ENCODE results near the gene TNFSF13.

TNFSF13 gene

DNA sequence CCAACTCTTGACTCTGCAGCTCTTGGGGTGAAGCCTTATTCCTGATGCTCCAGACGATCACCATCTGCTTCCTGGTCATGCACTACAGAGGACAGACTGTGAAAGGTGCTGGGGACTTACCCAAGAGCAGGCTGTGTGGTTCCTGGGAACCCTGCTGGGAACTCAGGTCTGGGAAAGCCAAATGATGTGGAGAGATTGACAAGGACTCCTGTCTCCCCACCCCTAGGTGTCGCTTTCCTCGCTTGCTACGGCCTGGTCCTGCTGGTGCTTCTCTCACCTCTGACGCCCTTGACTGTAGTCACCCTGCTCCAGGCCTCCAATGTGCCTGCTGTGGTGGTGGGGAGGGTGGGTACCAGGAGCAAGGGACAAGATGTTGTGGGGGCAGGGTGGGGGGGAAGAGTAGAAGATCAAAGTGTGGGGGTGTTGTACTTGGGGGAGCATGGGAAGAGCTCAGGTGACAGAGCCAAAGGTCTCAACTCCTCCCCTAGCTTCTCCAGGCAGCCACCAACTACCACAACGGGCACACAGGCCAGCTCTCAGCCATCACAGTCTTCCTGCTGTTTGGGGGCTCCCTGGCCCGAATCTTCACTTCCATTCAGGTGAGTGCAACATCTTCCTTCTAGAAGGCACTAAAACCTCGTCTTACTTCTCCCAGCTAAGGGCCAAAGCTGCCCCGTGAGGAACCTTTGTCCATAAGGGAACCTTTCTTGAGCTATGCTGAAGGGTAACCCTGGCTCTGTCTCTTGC is 28.3 kb downstream of the TNFSF13 start:
- H3K4me1 ChIP-seq (ENCODE audit: control insufficient read depth, low read length), result peaks cover 30% of the 10 kb centered on the region
- peaks cover 42% of the 10 kb centered on the region for H3K79me2 ChIP-seq (ENCODE audit: control insufficient read depth, low read length)
- H3K9me2 ChIP-seq (replicated peaks; ENCODE audit: control insufficient read depth, low read length), result no peaks in the 10 kb centered on the region
- peaks cover 75% of the 10 kb centered on the region for H3K36me3 ChIP-seq (ENCODE audit: control insufficient read depth, low read length)
- H3K4me3 ChIP-seq (ENCODE audit: low read length), result no peak overlapping the region
- no peak overlapping the region for H3K27ac ChIP-seq (ENCODE audit: low read depth, low read length)
- no peaks in the 10 kb centered on the region for H3K27me3 ChIP-seq (ENCODE audit: control insufficient read depth, low read length)
- peaks cover 3% of the 10 kb centered on the region; the same call in 1 of the 2 replicates for H3F3A ChIP-seq (ENCODE audit: control insufficient read depth, insufficient read depth)
- no peaks in the 10 kb centered on the region for H4K20me1 ChIP-seq (ENCODE audit: control insufficient read depth, insufficient read depth, low read depth, low read length)
- no peaks in the 10 kb centered on the region for H3K9me3 ChIP-seq (ENCODE audit: control insufficient read depth, insufficient read depth, low read length)
- no peak overlapping the region for H3K4me2 ChIP-seq (ENCODE audit: low read length)
- TF ChIP-seq, protein P1, sequence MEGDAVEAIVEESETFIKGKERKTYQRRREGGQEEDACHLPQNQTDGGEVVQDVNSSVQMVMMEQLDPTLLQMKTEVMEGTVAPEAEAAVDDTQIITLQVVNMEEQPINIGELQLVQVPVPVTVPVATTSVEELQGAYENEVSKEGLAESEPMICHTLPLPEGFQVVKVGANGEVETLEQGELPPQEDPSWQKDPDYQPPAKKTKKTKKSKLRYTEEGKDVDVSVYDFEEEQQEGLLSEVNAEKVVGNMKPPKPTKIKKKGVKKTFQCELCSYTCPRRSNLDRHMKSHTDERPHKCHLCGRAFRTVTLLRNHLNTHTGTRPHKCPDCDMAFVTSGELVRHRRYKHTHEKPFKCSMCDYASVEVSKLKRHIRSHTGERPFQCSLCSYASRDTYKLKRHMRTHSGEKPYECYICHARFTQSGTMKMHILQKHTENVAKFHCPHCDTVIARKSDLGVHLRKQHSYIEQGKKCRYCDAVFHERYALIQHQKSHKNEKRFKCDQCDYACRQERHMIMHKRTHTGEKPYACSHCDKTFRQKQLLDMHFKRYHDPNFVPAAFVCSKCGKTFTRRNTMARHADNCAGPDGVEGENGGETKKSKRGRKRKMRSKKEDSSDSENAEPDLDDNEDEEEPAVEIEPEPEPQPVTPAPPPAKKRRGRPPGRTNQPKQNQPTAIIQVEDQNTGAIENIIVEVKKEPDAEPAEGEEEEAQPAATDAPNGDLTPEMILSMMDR (IDR thresholded peaks at IDR 0.05; ENCODE audit: low read depth, low read length, poor library complexity, severe bottlenecking), result no peak
- no peak for TF ChIP-seq EZH2phosphoT487 (IDR thresholded peaks at IDR 0.05; ENCODE audit: borderline replicate concordance, low read length)

DNA sequence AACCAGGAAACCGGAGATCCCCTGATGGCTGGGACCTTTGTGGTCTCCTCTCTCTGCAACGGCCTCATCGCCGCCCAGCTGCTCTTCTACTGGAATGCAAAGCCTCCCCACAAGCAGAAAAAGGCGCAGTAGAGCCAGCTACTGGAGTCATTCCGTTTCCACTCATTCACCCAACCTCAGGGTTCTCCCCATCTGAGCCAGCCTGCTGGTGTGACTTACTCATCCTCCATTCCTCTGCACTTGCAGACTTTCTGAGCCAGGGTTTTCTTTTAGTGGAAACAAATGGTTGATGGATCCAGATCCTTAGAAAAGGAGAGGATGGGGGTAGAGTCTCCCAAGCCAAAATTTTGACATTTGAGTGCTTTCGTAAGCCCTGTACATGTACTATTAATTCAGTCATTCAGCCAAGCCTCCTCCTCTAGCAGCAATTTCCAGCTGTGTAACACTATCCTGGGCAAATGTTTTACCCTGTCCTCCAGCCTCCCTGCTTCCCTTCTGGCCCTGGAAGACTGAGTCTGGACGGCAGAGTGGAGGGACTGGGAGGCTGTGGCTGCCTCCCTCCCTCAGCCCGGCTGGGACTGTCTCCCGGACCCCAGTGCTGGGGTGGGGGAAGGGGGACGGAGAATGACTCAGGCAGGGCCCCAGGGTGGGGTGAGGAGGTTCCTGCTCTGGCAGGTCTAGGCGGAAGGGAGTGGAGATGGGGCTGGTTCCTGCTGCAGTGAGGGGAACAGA is 29.0 kb downstream of the TNFSF13 start:
- Histone ChIP-seq H3K27me3 (ENCODE audit: control insufficient read depth, low read length) (no peaks in the 10 kb centered on the region), H3K4me2 (ENCODE audit: low read length) (no peak overlapping the region), H3K9me3 (ENCODE audit: control insufficient read depth, insufficient read depth, low read length) (no peaks in the 10 kb centered on the region), H3K9me2 (replicated peaks; ENCODE audit: control insufficient read depth, low read length) (no peaks in the 10 kb centered on the region), H3K79me2 (ENCODE audit: control insufficient read depth, low read length) (peaks cover 36% of the 10 kb centered on the region), H4K20me1 (ENCODE audit: control insufficient read depth, insufficient read depth, low read depth, low read length) (no peaks in the 10 kb centered on the region), H3K36me3 (ENCODE audit: control insufficient read depth, low read length) (peaks cover 77% of the 10 kb centered on the region), H3K27ac (ENCODE audit: low read depth, low read length) (no peak overlapping the region), H3F3A (ENCODE audit: control insufficient read depth, insufficient read depth) (peaks cover 3% of the 10 kb centered on the region; the same call in 1 of the 2 replicates), H3K4me3 (ENCODE audit: low read length) (no peak overlapping the region), H3K4me1 (ENCODE audit: control insufficient read depth, low read length) (peaks cover 23% of the 10 kb centered on the region)
- no peak for TF ChIP-seq EZH2phosphoT487 (IDR thresholded peaks at IDR 0.05; ENCODE audit: borderline replicate concordance, low read length)
- TF ChIP-seq, protein P1 (IDR thresholded peaks at IDR 0.05; ENCODE audit: low read depth, low read length, poor library complexity, severe bottlenecking), result no peak

DNA sequence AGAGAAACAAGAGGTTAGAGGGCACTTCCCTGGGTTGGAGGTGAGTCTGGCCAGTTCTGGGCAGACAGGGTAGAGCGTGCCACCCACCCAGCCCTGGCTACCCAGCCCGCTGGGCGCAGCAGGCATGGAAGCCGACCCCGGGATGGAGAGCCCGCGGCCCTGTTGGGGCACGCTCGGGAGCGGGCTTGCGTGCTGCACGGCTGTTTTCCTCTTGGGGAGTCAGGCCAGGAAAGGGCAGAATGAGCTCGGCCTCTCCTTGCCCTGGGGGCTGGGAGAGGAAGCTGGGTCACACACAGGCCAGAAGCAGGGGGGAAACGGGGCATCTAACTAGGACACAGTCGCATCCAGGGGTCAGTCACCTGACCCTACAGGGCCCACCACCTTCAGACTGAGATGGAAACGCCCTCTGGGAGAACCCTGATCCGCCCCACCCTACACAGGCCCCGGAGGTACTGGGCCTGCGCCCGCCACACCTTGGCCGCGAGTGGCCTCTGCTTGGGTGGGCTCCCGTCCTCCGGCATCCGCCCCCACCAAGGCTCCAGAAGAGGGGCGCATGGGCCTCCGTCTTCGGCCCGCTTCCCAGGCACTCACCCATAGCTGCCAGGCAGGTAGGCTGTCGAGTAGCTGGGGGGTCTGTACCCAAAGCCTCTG is 30.1 kb downstream of the TNFSF13 start:
- H3K9me3 ChIP-seq (ENCODE audit: control insufficient read depth, insufficient read depth, low read length), result no peaks in the 10 kb centered on the region
- H3F3A ChIP-seq (ENCODE audit: control insufficient read depth, insufficient read depth), result peaks cover 3% of the 10 kb centered on the region; the same call in 1 of the 2 replicates
- no peak overlapping the region for H3K27ac ChIP-seq (ENCODE audit: low read depth, low read length)
- H3K36me3 ChIP-seq (ENCODE audit: control insufficient read depth, low read length), result peaks cover 80% of the 10 kb centered on the region
- H4K20me1 ChIP-seq (ENCODE audit: control insufficient read depth, insufficient read depth, low read depth, low read length), result no peaks in the 10 kb centered on the region
- H3K4me1 ChIP-seq (ENCODE audit: control insufficient read depth, low read length), result peaks cover 14% of the 10 kb centered on the region
- H3K27me3 ChIP-seq (ENCODE audit: control insufficient read depth, low read length), result no peaks in the 10 kb centered on the region
- H3K4me2 ChIP-seq (ENCODE audit: low read length), result no peak overlapping the region
- no peak overlapping the region for H3K4me3 ChIP-seq (ENCODE audit: low read length)
- H3K79me2 ChIP-seq (ENCODE audit: control insufficient read depth, low read length), result peaks cover 28% of the 10 kb centered on the region
- no peaks in the 10 kb centered on the region for H3K9me2 ChIP-seq (replicated peaks; ENCODE audit: control insufficient read depth, low read length)
- TF ChIP-seq, protein P1 (IDR thresholded peaks at IDR 0.05; ENCODE audit: low read depth, low read length, poor library complexity, severe bottlenecking), result no peak
- TF ChIP-seq EZH2phosphoT487 (IDR thresholded peaks at IDR 0.05; ENCODE audit: borderline replicate concordance, low read length), result no peak
